T-helper 1 cell treated with Interleukin-12 subunit alpha and Interleukin-12 subunit beta and Interleukin-4 antibody, amounts not matched to agents 30 μg/mL and 1 μg/mL, for 36 hours (primary cell): ENCODE data around the gene ASPSCR1.

ENCODE experiments used
- H3K27ac Mint-ChIP-seq: one replicate; pipeline ENCODE4 v1.8.0; 2021; ENCODE audit warnings: mild to moderate bottlenecking, mixed read lengths
- H3K27me3 Mint-ChIP-seq: one replicate; pipeline ENCODE4 v1.8.0; 2021; ENCODE audit warnings: low read depth, mixed read lengths
- H3K36me3 Mint-ChIP-seq: one replicate; pipeline ENCODE4 v1.8.0; 2021; ENCODE audit warnings: low read depth, mixed read lengths
- H3K4me1 Mint-ChIP-seq: one replicate; pipeline ENCODE4 v1.8.0; 2021; ENCODE audit warnings: low read depth, mixed read lengths
- H3K4me3 Mint-ChIP-seq: one replicate; pipeline ENCODE4 v1.8.0; 2021; ENCODE audit warnings: mild to moderate bottlenecking, moderate library complexity, mixed read lengths
- H3K9me3 Mint-ChIP-seq: one replicate; pipeline ENCODE4 v1.8.0; 2021; ENCODE audit warnings: mixed read lengths

ASPSCR1 gene

GRCh38 chr17:82021107-82021899 lies 43.9 kb downstream of the ASPSCR1 start:
- H3K27me3 Mint-ChIP-seq, result no peaks in the 10 kb centered on the region
- H3K27ac Mint-ChIP-seq, result peak overlapping the region; percentile 59
- no peaks in the 10 kb centered on the region for H3K9me3 Mint-ChIP-seq
- peak overlapping the region; percentile 82 for H3K4me3 Mint-ChIP-seq
- peaks cover 15% of the 10 kb centered on the region for H3K4me1 Mint-ChIP-seq
- H3K36me3 Mint-ChIP-seq, result peaks cover 3% of the 10 kb centered on the region

DNA sequence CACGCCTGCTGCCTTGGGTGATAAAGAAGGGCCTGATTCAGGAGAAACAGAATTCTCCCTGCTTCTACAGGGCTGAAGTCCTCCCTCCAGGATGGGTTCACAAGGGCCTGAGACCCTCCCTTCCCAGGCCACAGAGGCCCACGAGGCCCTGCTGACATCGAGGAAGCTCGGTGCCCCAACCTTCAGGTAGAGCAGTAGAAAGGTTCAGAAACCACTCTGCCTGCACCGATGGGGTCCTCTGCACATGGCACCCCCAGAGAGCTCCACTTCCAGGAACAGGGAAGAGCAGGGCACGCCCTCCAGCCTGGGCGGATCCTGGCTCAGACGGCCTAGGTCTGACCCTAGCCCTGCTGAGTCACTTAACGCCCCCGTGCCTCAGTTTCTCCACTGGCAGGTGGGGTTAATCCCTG lies 44.5 kb downstream of the ASPSCR1 start:
- H3K4me1 Mint-ChIP-seq, result peaks cover 15% of the 10 kb centered on the region
- peak overlapping the region; percentile 59 for H3K27ac Mint-ChIP-seq
- peaks cover 3% of the 10 kb centered on the region for H3K36me3 Mint-ChIP-seq

DNA sequence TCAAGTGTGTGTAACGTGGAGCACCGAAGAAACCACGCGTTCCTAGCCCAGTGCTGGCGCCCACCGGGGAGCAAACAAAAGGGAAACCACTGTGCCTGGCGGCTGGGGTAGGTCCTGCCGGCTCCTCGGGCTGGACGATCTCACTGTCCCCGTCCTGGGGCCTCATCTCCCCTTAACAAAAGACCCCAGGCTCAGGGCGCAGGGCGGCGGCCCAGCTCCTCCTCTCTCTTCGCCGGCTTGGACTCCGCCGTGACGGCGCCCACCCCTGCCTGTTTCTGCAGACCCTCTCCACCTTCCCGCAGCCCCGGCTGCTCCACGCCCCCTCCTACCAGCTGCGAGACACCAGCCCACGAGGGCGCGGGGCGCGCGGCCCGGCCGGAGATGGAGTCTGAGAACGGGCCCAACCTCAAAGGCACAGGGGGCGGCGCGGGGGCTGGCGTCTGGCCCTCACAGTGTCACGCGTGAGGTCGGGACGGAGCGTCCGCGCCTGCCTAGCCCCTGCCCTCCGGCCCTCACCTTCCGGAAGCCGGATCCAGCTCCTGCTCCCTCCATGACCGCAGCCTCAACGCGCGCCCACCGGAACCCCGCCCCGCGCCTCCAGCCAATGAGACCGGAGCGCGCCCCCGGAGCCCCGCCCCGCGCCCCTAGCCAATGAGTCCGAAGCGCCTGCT lies 45.0 kb downstream of the ASPSCR1 start, which contains the start of gene CENPX:
CENPX (minus strand) TSS at position 569 of the 671 bp plus-strand sequence; CDS start at position 552, 17 bp downstream.
- Mint-ChIP-seq H3K4me1 (peaks cover 15% of the 10 kb centered on the region), H3K27me3 (no peaks in the 10 kb centered on the region), H3K27ac (peak within 1 kb of the TSS; percentile 59), H3K9me3 (no peaks in the 10 kb centered on the region), H3K36me3 (peaks cover 3% of the 10 kb centered on the region), H3K4me3 (peak within 1 kb of the TSS; percentile 82)

More for the DNA sequence above, 44.5 kb downstream of the ASPSCR1 start:
- H3K27me3 Mint-ChIP-seq, result no peaks in the 10 kb centered on the region
- H3K9me3 Mint-ChIP-seq, result no peaks in the 10 kb centered on the region
- peak overlapping the region; percentile 82 for H3K4me3 Mint-ChIP-seq

DNA sequence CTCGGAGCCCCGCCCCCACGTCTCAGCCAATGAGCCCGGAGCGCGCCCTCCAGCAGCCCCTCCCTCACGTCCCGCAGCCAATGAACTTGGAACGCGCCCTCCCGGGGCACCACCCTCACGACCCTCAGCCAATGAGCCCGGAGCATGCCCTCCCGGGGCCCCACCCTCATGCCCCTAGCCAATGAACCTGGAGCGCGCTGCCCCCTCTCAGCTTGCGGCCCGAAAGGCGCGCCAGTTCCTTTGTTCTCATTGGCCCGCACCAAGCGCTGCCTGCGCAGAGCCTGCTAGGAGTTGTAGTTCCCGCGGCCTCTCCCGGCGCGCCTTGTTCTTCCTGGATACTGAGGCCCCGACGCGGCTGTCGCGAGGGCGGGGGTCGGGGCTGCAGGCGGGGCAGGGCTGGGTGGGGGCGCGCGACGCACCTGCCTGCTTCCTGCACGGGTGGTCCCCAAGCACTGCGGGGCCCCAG lies 45.6 kb downstream of the ASPSCR1 start, which contains the start of gene LRRC45:
LRRC45 (plus strand) TSS at position 325 of the 466 bp plus-strand sequence. CDS start 339 bp downstream, outside the sequence.
- H3K4me3 Mint-ChIP-seq, result peak within 1 kb of the TSS; percentile 82
- H3K36me3 Mint-ChIP-seq, result peaks cover 3% of the 10 kb centered on the region
- H3K9me3 Mint-ChIP-seq, result no peaks in the 10 kb centered on the region
- no peaks in the 10 kb centered on the region for H3K27me3 Mint-ChIP-seq
- H3K27ac Mint-ChIP-seq, result peak within 1 kb of the TSS; percentile 59
- H3K4me1 Mint-ChIP-seq, result peaks cover 15% of the 10 kb centered on the region

- peak overlapping the region; percentile 79 for H3K4me3 Mint-ChIP-seq
- no peaks in the 10 kb centered on the region for H3K9me3 Mint-ChIP-seq
- H3K36me3 Mint-ChIP-seq, result peaks cover 3% of the 10 kb centered on the region
- no peaks in the 10 kb centered on the region for H3K27me3 Mint-ChIP-seq
- peak overlapping the region; percentile 45 for H3K27ac Mint-ChIP-seq
- peaks cover 15% of the 10 kb centered on the region for H3K4me1 Mint-ChIP-seq
Observed at GRCh38 chr17:82023447-82024241, 46.2 kb downstream of the ASPSCR1 start.

DNA sequence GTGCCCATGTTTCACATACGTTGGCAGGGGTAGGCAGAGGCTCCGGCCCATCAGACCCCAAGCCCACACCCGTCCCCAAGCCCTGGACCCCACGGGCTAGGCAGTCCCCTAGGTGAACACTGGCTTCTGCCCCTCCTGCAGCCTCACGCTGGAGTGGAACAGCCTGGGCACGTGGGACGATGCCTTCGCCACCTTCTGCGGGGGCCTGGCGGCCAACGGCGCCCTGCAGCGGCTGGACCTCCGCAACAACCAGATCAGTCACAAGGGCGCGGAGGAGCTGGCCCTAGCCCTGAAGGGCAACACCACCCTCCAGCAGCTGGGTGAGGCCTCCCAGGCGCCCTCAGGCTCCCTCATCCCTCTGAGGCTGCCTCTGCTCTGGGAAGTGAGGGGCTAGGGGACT lies 47.4 kb downstream of the ASPSCR1 start:
- H3K36me3 Mint-ChIP-seq, result peaks cover 3% of the 10 kb centered on the region
- no peaks in the 10 kb centered on the region for H3K27me3 Mint-ChIP-seq
- no peak overlapping the region for H3K27ac Mint-ChIP-seq
- H3K4me3 Mint-ChIP-seq, result no peak overlapping the region
- no peaks in the 10 kb centered on the region for H3K9me3 Mint-ChIP-seq
- H3K4me1 Mint-ChIP-seq, result peaks cover 15% of the 10 kb centered on the region

- Mint-ChIP-seq H3K27ac (no peak overlapping the region), H3K9me3 (no peaks in the 10 kb centered on the region), H3K4me1 (peaks cover 15% of the 10 kb centered on the region), H3K4me3 (no peak overlapping the region), H3K27me3 (no peaks in the 10 kb centered on the region), H3K36me3 (peaks cover 3% of the 10 kb centered on the region)
Observed at GRCh38 chr17:82025401-82026107, 48.1 kb downstream of the ASPSCR1 start.

DNA sequence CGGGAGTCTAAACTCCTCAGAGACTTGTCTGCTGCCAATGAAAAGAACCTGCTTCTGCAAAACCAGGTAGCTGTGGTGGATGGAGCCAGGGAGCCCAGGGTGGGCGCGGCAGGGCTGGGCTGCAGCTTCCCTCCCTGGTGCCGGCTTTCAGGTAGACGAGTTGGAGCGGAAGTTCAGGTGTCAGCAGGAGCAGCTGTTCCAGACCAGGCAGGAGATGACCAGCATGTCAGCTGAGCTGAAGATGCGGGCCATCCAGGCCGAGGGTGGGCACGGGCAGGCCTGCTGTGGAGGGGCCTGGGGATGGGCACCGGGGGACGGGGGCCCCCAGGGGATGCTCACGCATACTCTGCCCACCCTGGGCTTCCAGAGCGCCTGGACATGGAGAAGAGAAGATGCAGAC lies 50.8 kb downstream of the ASPSCR1 start:
- Mint-ChIP-seq H3K27ac (no peak overlapping the region), H3K27me3 (no peaks in the 10 kb centered on the region), H3K9me3 (no peaks in the 10 kb centered on the region), H3K36me3 (peaks cover 3% of the 10 kb centered on the region), H3K4me1 (peaks cover 8% of the 10 kb centered on the region), H3K4me3 (no peak overlapping the region)

DNA sequence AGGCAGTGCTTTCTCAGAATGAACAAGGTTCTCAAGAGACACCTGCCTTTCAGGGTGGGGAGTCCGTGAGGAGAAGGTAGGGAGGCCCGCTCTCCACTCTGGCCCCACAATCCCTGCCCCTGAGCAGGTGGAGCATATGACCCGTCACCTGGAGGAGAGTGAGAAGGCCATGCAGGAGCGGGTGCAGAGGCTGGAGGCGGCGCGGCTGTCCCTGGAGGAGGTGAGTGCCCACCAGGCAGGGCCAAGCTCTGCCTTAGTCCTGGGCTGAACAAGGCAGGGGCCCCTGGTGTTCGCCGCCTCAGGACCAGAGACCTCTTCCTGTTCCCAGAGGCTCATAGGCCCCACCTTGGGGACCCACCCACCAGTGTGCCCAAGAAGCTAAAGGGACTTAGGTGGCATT lies 51.5 kb downstream of the ASPSCR1 start:
- Mint-ChIP-seq H3K4me1 (peaks cover 5% of the 10 kb centered on the region), H3K27me3 (no peaks in the 10 kb centered on the region), H3K9me3 (no peaks in the 10 kb centered on the region), H3K4me3 (no peak overlapping the region), H3K36me3 (peaks cover 3% of the 10 kb centered on the region), H3K27ac (no peak overlapping the region)

DNA sequence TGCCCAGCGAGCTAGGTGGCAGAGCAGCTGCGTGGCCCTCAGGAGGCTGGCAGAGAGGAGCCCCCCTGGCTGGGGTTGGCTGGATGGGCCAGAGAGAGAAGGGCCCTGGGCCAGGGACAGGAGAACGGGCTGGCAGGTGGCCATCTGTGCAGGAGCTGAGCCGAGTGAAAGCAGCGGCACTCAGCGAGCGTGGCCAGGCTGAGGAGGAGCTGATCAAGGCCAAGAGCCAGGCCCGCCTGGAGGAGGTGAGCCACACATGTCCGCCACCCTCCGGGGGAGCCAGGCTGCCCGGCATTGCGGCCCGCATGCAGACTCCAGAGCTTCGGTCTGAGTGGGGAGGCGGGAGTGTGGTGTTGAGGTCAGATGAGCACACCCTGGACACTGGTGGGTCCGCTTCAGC lies 52.0 kb downstream of the ASPSCR1 start:
- peaks cover 1% of the 10 kb centered on the region for H3K4me1 Mint-ChIP-seq
- peak overlapping the region; percentile 61 for H3K4me3 Mint-ChIP-seq
- peaks cover 3% of the 10 kb centered on the region for H3K36me3 Mint-ChIP-seq
- no peaks in the 10 kb centered on the region for H3K9me3 Mint-ChIP-seq
- no peak overlapping the region for H3K27ac Mint-ChIP-seq
- H3K27me3 Mint-ChIP-seq, result no peaks in the 10 kb centered on the region

- Mint-ChIP-seq H3K27ac (no peak overlapping the region), H3K4me3 (no peak overlapping the region), H3K9me3 (no peaks in the 10 kb centered on the region), H3K4me1 (peaks cover 1% of the 10 kb centered on the region), H3K36me3 (peaks cover 3% of the 10 kb centered on the region), H3K27me3 (no peaks in the 10 kb centered on the region)
Observed at GRCh38 chr17:82029990-82030469, 52.6 kb downstream of the ASPSCR1 start.

DNA sequence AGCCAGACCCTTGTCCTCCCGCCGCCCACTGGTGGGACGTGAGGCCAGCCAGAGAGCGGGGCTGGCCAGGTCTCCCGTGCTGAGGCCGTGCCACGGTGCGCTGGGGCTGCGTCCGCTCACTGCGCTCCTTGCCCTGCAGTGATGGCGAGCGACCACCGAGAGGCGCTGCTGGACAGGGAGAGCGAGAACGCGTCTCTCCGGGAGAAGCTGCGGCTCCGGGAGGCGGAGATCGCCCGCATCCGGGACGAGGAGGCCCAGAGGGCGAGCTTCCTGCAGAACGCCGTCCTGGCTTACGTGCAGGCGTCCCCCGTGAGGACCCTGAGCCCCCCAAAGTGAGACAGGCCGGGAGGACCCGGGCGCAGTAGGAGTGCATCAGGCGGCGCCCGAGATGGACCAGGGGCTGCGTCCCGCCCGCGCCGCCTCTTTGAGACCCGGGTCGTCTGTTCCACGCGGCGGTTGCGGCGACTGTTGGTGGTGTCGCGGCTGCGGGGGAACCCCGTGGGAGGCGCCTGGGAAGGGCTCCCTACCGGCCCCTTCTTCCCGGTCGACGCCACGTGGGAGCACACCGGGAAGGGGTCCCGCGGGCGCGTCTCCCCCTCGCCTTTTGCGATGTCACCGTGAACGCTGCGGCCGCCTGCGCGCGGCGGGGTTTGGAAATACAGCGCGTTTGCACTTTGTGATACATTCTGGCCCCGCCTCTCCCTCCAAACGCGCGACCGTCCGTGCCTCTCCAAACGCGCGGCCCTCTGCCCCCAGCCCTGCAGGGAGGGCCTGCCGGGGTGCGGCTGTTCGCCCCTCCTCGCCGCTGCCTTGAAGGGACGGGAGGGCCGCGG lies 53.3 kb downstream of the ASPSCR1 start:
- H3K4me3 Mint-ChIP-seq, result peak overlapping the region; percentile 85
- peaks cover 3% of the 10 kb centered on the region for H3K4me1 Mint-ChIP-seq
- peaks cover 7% of the 10 kb centered on the region for H3K36me3 Mint-ChIP-seq
- no peaks in the 10 kb centered on the region for H3K9me3 Mint-ChIP-seq
- no peaks in the 10 kb centered on the region for H3K27me3 Mint-ChIP-seq
- peak overlapping the region; percentile 79 for H3K27ac Mint-ChIP-seq

- H3K9me3 Mint-ChIP-seq, result no peaks in the 10 kb centered on the region
- peaks cover 4% of the 10 kb centered on the region for H3K4me1 Mint-ChIP-seq
- H3K36me3 Mint-ChIP-seq, result peaks cover 7% of the 10 kb centered on the region
- H3K27ac Mint-ChIP-seq, result peak within 1 kb of the TSS; percentile 79
- no peaks in the 10 kb centered on the region for H3K27me3 Mint-ChIP-seq
- H3K4me3 Mint-ChIP-seq, result peak within 1 kb of the TSS; percentile 85
Observed at GRCh38 chr17:82031303-82031884, 54.0 kb downstream of the ASPSCR1 start, which contains the start of gene RAC3. Gene RAC3 (plus strand): TSS chr17:82031678. CDS start chr17:82031762, 84 bp downstream.
